K562 (cell line): Measurements from ENCODE around the gene NQO2. TPM values are rescaled to one million over a fixed set of nuclear protein-coding genes. Genes with fewer than 3 reads are reported as not detected.

Experiments used
- AFF4 ChIP-seq: sonication (generic); formaldehyde crosslinking; IDR thresholded peaks from 2 replicates; pipeline ENCODE4 v1.8.0; 2023; ENCODE audit warnings: mild to moderate bottlenecking, missing genetic modification reagents
- CTBP1 ChIP-seq: fragments of 450-650 bp; IDR thresholded peaks from 2 replicates; pipeline ENCODE4 v1.6.1; 2016; ENCODE audit warnings: borderline replicate concordance
- EWSR1 ChIP-seq: fragments of 450-650 bp; IDR thresholded peaks from 2 replicates; pipeline ENCODE4 v1.6.1; 2018; ENCODE audit warnings: borderline replicate concordance, mild to moderate bottlenecking, low read depth, moderate library complexity; ENCODE audit not compliant: partially characterized antibody
- FOXA3 ChIP-seq, 2 experiments: fragments of 450-650 bp in 1 of 2; sonication (generic) in 1 of 2; formaldehyde crosslinking; IDR thresholded peaks in 1 of 2; conservative IDR thresholded peaks in 1 of 2; 2 replicates each; pipeline versions ENCODE4 v1.4.0 to v1.8.0; 2020 to 2022; ENCODE audit warnings: mild to moderate bottlenecking in 2 of 2, missing genetic modification reagents in 1 of 2
- FOXJ3 ChIP-seq: sonication (generic); formaldehyde crosslinking; IDR thresholded peaks from 2 replicates; pipeline ENCODE4 v1.4.0; 2020; ENCODE audit warnings: mild to moderate bottlenecking, missing genetic modification reagents
- HDAC6 ChIP-seq: IDR thresholded peaks from 2 replicates; pipeline ENCODE4 v1.6.1; 2012; ENCODE audit warnings: low read depth, mild to moderate bottlenecking, control low read depth, inconsistent platforms, low read length, moderate library complexity
- NRF1 ChIP-seq, 2 experiments: fragments of 450-650 bp; IDR thresholded peaks in 1 of 2; conservative IDR thresholded peaks in 1 of 2; 2 replicates each; pipeline ENCODE4 v1.6.1; 2014; ENCODE audit warnings: mild to moderate bottlenecking in 2 of 2
- POLR2AphosphoS5 ChIP-seq: IDR thresholded peaks from 2 replicates; pipeline ENCODE4 v1.6.1; 2011; ENCODE audit warnings: mild to moderate bottlenecking, low read depth, low read length, moderate library complexity; ENCODE audit not compliant: control insufficient read depth, insufficient read depth
- SRSF9 ChIP-seq: fragments of 200-400 bp; formaldehyde crosslinking; IDR thresholded peaks from 2 replicates; pipeline ENCODE4 v1.6.1; 2017; ENCODE audit warnings: low read depth, low read length, borderline replicate concordance
- TOE1 ChIP-seq, 2 experiments: fragments of 450-650 bp in 1 of 2; sonication (generic) in 1 of 2; formaldehyde crosslinking in 1 of 2; IDR thresholded peaks; 2 replicates each; pipeline versions ENCODE4 v1.7.1 to v1.8.0; 2016 to 2022; ENCODE audit warnings: borderline replicate concordance in 2 of 2, mild to moderate bottlenecking in 2 of 2, antibody characterized with exemption in 1 of 2, inconsistent platforms in 1 of 2, low read depth in 1 of 2, missing genetic modification reagents in 1 of 2, moderate library complexity in 1 of 2
- ZNF277 ChIP-seq: fragments of 250-450 bp; sonication (Bioruptor Pico); IDR thresholded peaks from 2 replicates; pipeline ENCODE4 v1.8.0; 2022; ENCODE audit warnings: inconsistent platforms, mild to moderate bottlenecking, moderate library complexity, borderline replicate concordance
- ZNF551 ChIP-seq: fragments of 250-450 bp; sonication (Bioruptor Pico); IDR thresholded peaks from 2 replicates; pipeline ENCODE4 v1.5.0; 2021; ENCODE audit warnings: mild to moderate bottlenecking, moderate library complexity
- ZNF695 ChIP-seq: fragments of 450-650 bp; formaldehyde crosslinking; IDR thresholded peaks from 2 replicates; pipeline ENCODE4 v1.4.0; 2020; ENCODE audit warnings: mild to moderate bottlenecking, moderate library complexity
- ZNF740 ChIP-seq, 3 experiments: fragments of 200-800 bp in 1 of 3; sonication (Bioruptor generic) in 1 of 3; sonication (generic) in 1 of 3; formaldehyde crosslinking in 1 of 3; IDR thresholded peaks; 2 replicates each; pipeline versions ENCODE4 v1.6.1 to v1.8.0; 2016 to 2022; ENCODE audit warnings: mild to moderate bottlenecking in 2 of 3, missing compliant biosample characterization in 2 of 3, missing genetic modification characterization in 2 of 3, missing genetic modification reagents in 1 of 3
- ZNF764 ChIP-seq: fragments of 250-450 bp; sonication (Bioruptor Pico); IDR thresholded peaks from 2 replicates; pipeline ENCODE4 v1.4.0; 2020; ENCODE audit warnings: low read depth, mild to moderate bottlenecking, moderate library complexity
- polyA plus RNA-seq, 8 experiments: library from polyadenylated mRNA; depleted of rRNA in 4 of 8; stranded (reverse) in 5 of 8; unstranded in 3 of 8; fragments of >200 nt; fragmentation: Nextera tagmentation in 2 of 8; fragmentation: Illumina TruSeq in 1 of 8; extraction: Ambion mirVana in 2 of 8; extraction: Trizol in 1 of 8; gene quantifications; 2 replicates each; pipeline versions ENCODE4 v1.2.1 to v1.2.3, GENCODE V29; 2011 to 2014; ENCODE audit warnings: inconsistent platforms in 1 of 8, missing spikeins in 1 of 8
- total RNA-seq, 7 experiments: library from RNA; depleted of rRNA in 6 of 7; stranded (reverse); fragments of >200 nt in 6 of 7; fragmentation: Illumina TruSeq in 2 of 7; extraction: Trizol in 2 of 7; gene quantifications; 2 replicates each; pipeline versions ENCODE4 v1.2.1 to v1.2.3, GENCODE V29; 2011 to 2021; ENCODE audit warnings: low replicate concordance in 1 of 7

The NQO2 gene
- total and polyA plus RNA-seq, 9 of the 15 experiments (the other 6 are each of a cell fraction or from before 2014, with no cell fraction given): 54.6 to 214 (median 116) TPM

GRCh38 chr6:3001773-3002293, 2.1 kb downstream of the NQO2 start (continued):
- TF ChIP-seq POLR2AphosphoS5 (no peak), ZNF740 (CRISPR knock-in tag; IDR thresholded peaks at IDR 0.05) (0 out of 2 replicates have a peak, but pooled peaks have one; percentile 58), ZNF740 (tag; IDR thresholded peaks at IDR 0.05) (no peak), NRF1 (conservative IDR thresholded peaks at IDR 0.05 in 1 of 2, IDR thresholded peaks at IDR 0.05 in 1 of 2) (0 out of 4 replicates have a peak, but pooled peaks of 1 of the 2 experiments have one; percentile 19), HDAC6 (no peak), AFF4 (CRISPR knock-in tag) (0 out of 2 replicates have a peak, but pooled peaks have one; percentile 19), EWSR1 (no peak), FOXJ3 (no peak; the same call in 1 of the 2 replicates), CTBP1 (peak; percentile 91), FOXA3 (CRISPR knock-in tag; conservative IDR thresholded peaks at IDR 0.05 in 1 of 2, IDR thresholded peaks at IDR 0.05 in 1 of 2) (peak; percentile 71 to 80; a peak in 3 of 4 replicates), TOE1 (IDR thresholded peaks at IDR 0.05; ENCODE audit: borderline replicate concordance) (peak; percentile 78), TOE1 (CRISPR knock-in tag; IDR thresholded peaks at IDR 0.05; ENCODE audit: borderline replicate concordance, low read depth) (no peak), SRSF9 (no peak), ZNF695 (no peak), ZNF277 (CRISPR knock-in tag) (no peak), ZNF551 (CRISPR knock-in tag) (no peak), ZNF764 (CRISPR knock-in tag) (no peak)
